Body of pancreas (tissue), 4 donors: ENCODE data around the gene HEXD. TPM values are rescaled to one million over a fixed set of nuclear protein-coding genes. Genes with fewer than 3 reads are reported as not detected.
"Not testable (repeated sequence)": the region's sequence is repeated elsewhere in the genome, so short reads cannot be mapped to it uniquely, and the experiment has no call there.

ENCODE experiments used
- ATAC-seq: fragments of 150-250 bp; one replicate; pipeline ENCODE4 v1.9.1; 2016
- DNase-seq, 4 donors: peaks; one replicate each; pipeline ENCODE4 v3.0.0-alpha.2; 2019
- H3K27ac ChIP-seq, 4 donors: fragments of 200-600 bp; sonication (generic); 1 replicate in 3 of 4; 2 replicates in 1 of 4; pipeline versions ENCODE4 v1.5.1 to v1.6.1; 2016 to 2019; ENCODE audit warnings: mild to moderate bottlenecking in 1 of 4, mixed read lengths in 1 of 4, moderate library complexity in 1 of 4
- H3K27me3 ChIP-seq, 2 donors: fragments of 200-600 bp; sonication (generic); one replicate each; pipeline ENCODE4 v1.6.0; 2016; ENCODE audit warnings: mild to moderate bottlenecking in 1 of 2
- H3K36me3 ChIP-seq, 2 donors: fragments of 200-600 bp; sonication (generic); replicated peaks in 1 of 2; 2 replicates each; pipeline ENCODE4 v1.5.1; 2016; ENCODE audit warnings: low read depth in 2 of 2; ENCODE audit not compliant: insufficient read depth in 1 of 2
- H3K4me1 ChIP-seq: fragments of 200-600 bp; sonication (generic); one replicate; pipeline ENCODE4 v1.6.0; 2016
- H3K4me3 ChIP-seq, 2 donors: fragments of 200-600 bp; sonication (generic); 1 replicate in 1 of 2; 2 replicates in 1 of 2; pipeline ENCODE4 v1.5.1; 2016 to 2019
- H3K9me3 ChIP-seq, 3 donors: fragments of 200-600 bp; sonication (generic); 1 replicate in 2 of 3; 2 replicates in 1 of 3; pipeline ENCODE4 v1.5.1; 2016
- POLR2A ChIP-seq, 3 donors: fragments of 450-650 bp; IDR thresholded peaks; one replicate each; pipeline ENCODE4 v1.6.1; 2016; ENCODE audit warnings: antibody characterized with exemption in 3 of 3, mild to moderate bottlenecking in 2 of 3
- WGBS, 2 donors: methylation state at CpG; one replicate each; pipeline ENCODE4 v1.1.5; 2017; 5-methylcytosine and 5-hydroxymethylcytosine counted together
- intact Hi-C: fragments of 100-400 bp; cut with DNase I; formaldehyde crosslinking; loops from one replicate; pipeline ENCODE4 v1.15.1; 2023
- total RNA-seq, 2 donors: library from RNA; depleted of rRNA; stranded (reverse); fragments of >200 nt; gene quantifications; one replicate each; pipeline ENCODE4 v1.1.0, GENCODE V29; 2016
- TF ChIP-seq, protein P1 (sequence below), 7 experiments: fragments of 450-650 bp in 4 of 7; fragments of 200-600 bp in 3 of 7; sonication (generic) in 3 of 7; IDR thresholded peaks; one replicate each; pipeline ENCODE4 v1.5.1; 2016 to 2019; ENCODE audit warnings: antibody characterized with exemption in 7 of 7

The HEXD gene
- total RNA-seq, 2 donors from 2014 or later: 54.7 to 188 TPM

DNA sequence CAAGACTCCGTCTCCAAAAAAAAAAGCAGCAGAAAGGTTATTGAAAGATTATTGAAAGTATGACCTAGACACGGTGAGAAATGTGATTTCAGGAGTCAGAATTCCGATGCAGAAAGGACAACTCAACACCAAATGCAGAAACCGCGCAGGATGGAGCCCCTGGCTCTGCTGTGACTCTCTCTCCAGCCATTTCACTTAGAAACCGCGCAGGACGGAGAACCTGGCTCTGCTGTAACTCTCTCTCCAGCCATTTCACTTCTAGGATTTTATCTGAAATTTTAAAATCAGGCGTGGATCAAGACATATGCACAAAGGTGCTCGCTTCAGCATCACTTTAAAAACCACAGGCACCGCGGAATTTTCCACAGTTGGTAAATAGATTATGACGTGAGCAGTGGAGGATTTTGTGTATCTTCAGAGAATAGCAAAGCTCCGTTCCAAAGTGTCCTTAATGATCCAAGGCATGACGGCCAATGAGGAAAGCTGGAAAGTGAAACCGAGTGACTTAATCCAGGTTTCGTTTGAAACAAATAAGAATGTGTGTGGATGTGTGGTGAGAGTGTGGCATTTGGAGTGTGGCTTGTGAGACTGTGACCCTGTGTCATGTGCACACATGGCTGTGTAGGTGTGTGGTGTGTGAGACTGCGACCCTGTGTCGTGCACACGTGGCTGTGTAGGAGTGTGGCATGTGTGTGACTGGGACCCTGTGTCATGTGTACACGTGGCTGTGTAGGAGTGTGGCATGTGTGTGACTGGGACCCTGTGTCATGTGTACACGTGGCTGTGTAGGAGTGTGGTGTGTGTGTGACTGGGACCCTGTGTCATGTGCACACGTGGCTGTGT is 37.1 kb upstream of the HEXD start:
- 50 to 53% methylated on average over 23 of the region's 23 CpGs for WGBS, 2 donors
- Histone ChIP-seq H3K27me3 (no peaks in the 10 kb centered on the region), H3K9me3 (no peaks in the 10 kb centered on the region), H3K4me1 (peaks cover 25% of the 10 kb centered on the region), H3K36me3 (no peaks in the 10 kb centered on the region), H3K4me3 (no peak overlapping the region), H3K27ac (no peak overlapping the region)
- TF ChIP-seq, protein P1, sequence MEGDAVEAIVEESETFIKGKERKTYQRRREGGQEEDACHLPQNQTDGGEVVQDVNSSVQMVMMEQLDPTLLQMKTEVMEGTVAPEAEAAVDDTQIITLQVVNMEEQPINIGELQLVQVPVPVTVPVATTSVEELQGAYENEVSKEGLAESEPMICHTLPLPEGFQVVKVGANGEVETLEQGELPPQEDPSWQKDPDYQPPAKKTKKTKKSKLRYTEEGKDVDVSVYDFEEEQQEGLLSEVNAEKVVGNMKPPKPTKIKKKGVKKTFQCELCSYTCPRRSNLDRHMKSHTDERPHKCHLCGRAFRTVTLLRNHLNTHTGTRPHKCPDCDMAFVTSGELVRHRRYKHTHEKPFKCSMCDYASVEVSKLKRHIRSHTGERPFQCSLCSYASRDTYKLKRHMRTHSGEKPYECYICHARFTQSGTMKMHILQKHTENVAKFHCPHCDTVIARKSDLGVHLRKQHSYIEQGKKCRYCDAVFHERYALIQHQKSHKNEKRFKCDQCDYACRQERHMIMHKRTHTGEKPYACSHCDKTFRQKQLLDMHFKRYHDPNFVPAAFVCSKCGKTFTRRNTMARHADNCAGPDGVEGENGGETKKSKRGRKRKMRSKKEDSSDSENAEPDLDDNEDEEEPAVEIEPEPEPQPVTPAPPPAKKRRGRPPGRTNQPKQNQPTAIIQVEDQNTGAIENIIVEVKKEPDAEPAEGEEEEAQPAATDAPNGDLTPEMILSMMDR (IDR thresholded peaks at IDR 0.05): no peak
- no peak for TF ChIP-seq POLR2A (IDR thresholded peaks at IDR 0.05)
- DNase-seq (no peak), ATAC-seq (no peak)
- intact Hi-C loops: no loop called here

DNA sequence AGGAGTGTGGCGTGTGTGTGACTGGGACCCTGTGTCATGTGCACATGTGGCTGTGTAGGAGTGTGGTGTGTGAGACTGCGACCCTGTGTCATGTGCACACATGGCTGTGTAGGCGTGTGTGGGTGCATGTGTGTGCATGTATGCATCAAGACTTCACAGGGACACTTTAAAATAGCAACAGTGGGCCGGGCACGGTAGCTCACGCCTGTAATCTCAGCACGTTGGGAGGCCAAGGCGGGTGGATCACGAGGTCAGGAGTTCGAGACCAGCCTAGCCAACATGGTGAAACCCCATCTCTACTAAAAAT is 36.5 kb upstream of the HEXD start:
- H3K27ac ChIP-seq, H3K36me3 ChIP-seq, ATAC-seq, DNase-seq, intact Hi-C loops, H3K4me3 ChIP-seq, H3K9me3 ChIP-seq, H3K27me3 ChIP-seq: not testable (repeated sequence)
- 66 to 71% methylated on average over 9 to 10 of the region's 10 CpGs for WGBS, 2 donors
- peaks cover 25% of the 10 kb centered on the region for H3K4me1 ChIP-seq

DNA sequence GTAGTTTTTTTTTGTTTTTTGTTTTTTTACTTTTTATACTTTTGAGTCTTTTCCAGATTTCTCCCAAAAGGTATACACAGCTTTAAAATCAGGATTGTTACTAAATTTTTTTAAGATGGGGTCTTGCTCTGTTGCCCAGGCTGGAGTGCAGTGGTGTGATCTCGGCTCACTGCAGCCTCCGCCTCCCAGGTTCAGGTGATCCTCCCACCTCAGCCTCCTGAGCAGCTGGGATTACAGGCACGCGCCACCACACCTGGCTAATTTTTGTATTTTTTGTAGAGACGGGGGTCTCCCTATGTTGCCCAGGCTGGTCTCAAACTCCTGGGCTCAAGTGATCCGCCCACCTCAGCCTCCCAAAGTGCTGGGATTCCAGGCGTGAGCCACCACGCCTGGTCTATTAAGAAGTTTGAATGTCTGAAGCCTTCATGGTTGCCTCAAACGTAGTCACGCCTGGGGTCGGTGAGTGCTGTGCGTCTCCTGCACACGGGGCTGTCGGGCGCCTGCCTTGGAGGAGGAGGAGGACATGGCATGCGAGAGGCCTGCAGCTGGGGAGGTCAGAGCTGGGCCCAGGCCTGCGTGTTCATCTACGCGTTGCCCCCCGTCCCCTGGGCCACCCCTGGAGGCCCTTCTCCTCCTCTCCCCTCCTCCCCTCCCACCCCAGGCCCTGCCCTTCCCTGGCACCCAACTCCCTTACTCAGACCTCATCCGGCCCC is 35.8 kb upstream of the HEXD start:
- H3K27me3 ChIP-seq, H3K36me3 ChIP-seq, ATAC-seq, H3K9me3 ChIP-seq, DNase-seq, H3K4me3 ChIP-seq, H3K27ac ChIP-seq, intact Hi-C loops: not testable (repeated sequence)
- H3K4me1 ChIP-seq: peaks cover 25% of the 10 kb centered on the region
- 80 to 88% methylated on average over 16 to 20 of the region's 21 CpGs for WGBS, 2 donors

DNA sequence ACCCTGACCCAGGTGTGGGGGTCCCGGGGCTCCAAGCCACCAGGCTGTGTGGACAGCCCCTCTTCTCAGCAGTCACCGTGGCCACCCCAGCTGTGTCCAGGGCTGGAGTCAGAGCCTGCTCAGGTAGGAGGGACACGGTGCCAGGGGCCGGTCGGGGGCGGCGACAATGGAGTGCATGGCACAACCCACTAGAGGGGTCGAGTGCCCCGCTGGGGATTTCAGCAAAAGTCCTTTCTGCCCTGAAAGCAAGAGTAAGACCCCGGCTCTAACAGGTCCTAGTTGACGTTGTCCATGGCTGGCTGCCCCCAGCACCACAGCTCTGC is 35.3 kb upstream of the HEXD start:
- Histone ChIP-seq H3K36me3 (no peaks in the 10 kb centered on the region), H3K27me3 (no peaks in the 10 kb centered on the region), H3K27ac (no peak overlapping the region), H3K4me3 (no peak overlapping the region), H3K4me1 (peaks cover 29% of the 10 kb centered on the region), H3K9me3 (no peaks in the 10 kb centered on the region)
- intact Hi-C loops: no loop called here
- TF ChIP-seq, protein P1 (IDR thresholded peaks at IDR 0.05): no peak
- no peak for TF ChIP-seq POLR2A (IDR thresholded peaks at IDR 0.05)
- no peak for DNase-seq
- 75% methylated on average over 11 of the region's 11 CpGs; no CpG with 5 or more reads in 1 of the 2 donors for WGBS, 2 donors
- no peak for ATAC-seq

DNA sequence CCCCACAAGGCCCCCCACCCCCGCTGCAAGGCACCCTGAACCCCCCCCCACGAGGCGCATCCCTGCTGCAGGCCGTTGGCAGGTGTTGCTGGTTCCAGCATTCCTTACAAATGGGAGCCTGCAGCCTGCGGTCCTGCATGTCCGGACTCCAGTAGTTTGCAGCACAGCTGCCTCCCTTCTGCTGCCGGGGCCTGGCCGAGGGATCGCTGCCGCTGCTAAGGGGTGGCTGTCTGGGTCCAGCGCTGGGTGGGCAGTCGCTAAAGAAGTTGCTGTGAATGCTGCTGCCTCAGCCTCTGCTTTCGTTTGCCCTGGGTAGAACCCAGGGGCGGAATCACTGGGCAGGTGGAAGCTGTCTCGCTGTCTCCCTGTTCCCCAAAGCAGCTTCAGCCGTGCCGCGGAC is 34.7 kb upstream of the HEXD start:
- Histone ChIP-seq H3K4me3 (no peak overlapping the region), H3K27ac (no peak overlapping the region), H3K27me3 (no peaks in the 10 kb centered on the region), H3K4me1 (peaks cover 34% of the 10 kb centered on the region), H3K36me3 (no peaks in the 10 kb centered on the region), H3K9me3 (no peaks in the 10 kb centered on the region)
- DNase-seq (no peak), ATAC-seq (no peak)
- 74% methylated on average over 17 of the region's 18 CpGs; no CpG with 5 or more reads in 1 of the 2 donors for WGBS, 2 donors
- TF ChIP-seq, protein P1 (IDR thresholded peaks at IDR 0.05): no peak
- no peak for TF ChIP-seq POLR2A (IDR thresholded peaks at IDR 0.05)
- intact Hi-C loops: no loop called here
